ENCODE measurements around the gene HOXD10.

HOXD10 gene

GRCh38 chr2:176152350-176153181, 36.0 kb downstream of the HOXD10 start:
- DNase-seq: no peak

- DNase-seq: no peak
Observed at GRCh38 chr2:176154576-176155252, 38.1 kb downstream of the HOXD10 start.

GRCh38 chr2:176155356-176156044, 38.9 kb downstream of the HOXD10 start:
- DNase-seq: no peak

- DNase-seq: no peak
Observed at GRCh38 chr2:176156301-176156806, 39.8 kb downstream of the HOXD10 start.

- DNase-seq: no peak
Observed at GRCh38 chr2:176156807-176157498, 40.4 kb downstream of the HOXD10 start, which contains the start of gene HOXD3. HOXD3 (plus strand) TSS chr2:176157307; CDS start chr2:176169115, 11,808 bp downstream.

GRCh38 chr2:176157499-176158185, 41.1 kb downstream of the HOXD10 start:
- no peak for DNase-seq

- DNase-seq: no peak
Observed at GRCh38 chr2:176158186-176158591, 41.6 kb downstream of the HOXD10 start.

- DNase-seq: no peak
Observed at GRCh38 chr2:176158855-176159662, 42.5 kb downstream of the HOXD10 start.

GRCh38 chr2:176159663-176160250, 43.2 kb downstream of the HOXD10 start:
- no peak for DNase-seq

GRCh38 chr2:176160251-176160985, 43.8 kb downstream of the HOXD10 start:
- DNase-seq: no peak

GRCh38 chr2:176160986-176161824, 44.6 kb downstream of the HOXD10 start:
- no peak for DNase-seq

GRCh38 chr2:176161825-176162626, 45.4 kb downstream of the HOXD10 start:
- no peak for DNase-seq

- DNase-seq: no peak
Observed at GRCh38 chr2:176162911-176163671, 46.5 kb downstream of the HOXD10 start.

GRCh38 chr2:176163672-176164056, 47.1 kb downstream of the HOXD10 start:
- no peak for DNase-seq

GRCh38 chr2:176164201-176164600, 47.6 kb downstream of the HOXD10 start:
- DNase-seq: no peak

- DNase-seq: no peak
Observed at GRCh38 chr2:176164611-176165369, 48.2 kb downstream of the HOXD10 start.
